Left ventricle myocardium inferior (tissue), 1 donor: ENCODE measurements around the gene TLR6. TPM values are rescaled to one million over a fixed set of nuclear protein-coding genes. Genes with fewer than 3 reads are reported as not detected.

Source experiments
- DNase-seq: peaks from one replicate; pipeline ENCODE4 v3.0.0-alpha.2; 2020
- H3K27ac ChIP-seq: fragments of 200-600 bp; replicated peaks from 2 replicates; pipeline ENCODE4 v1.8.0; 2021
- H3K27me3 ChIP-seq: fragments of 200-600 bp; 2 replicates; pipeline ENCODE4 v1.8.0; 2021; ENCODE audit warnings: low read depth
- H3K36me3 ChIP-seq: fragments of 200-600 bp; 2 replicates; pipeline ENCODE4 v1.8.0; 2021
- H3K4me1 ChIP-seq: fragments of 200-600 bp; 2 replicates; pipeline ENCODE4 v1.8.0; 2021
- H3K4me3 ChIP-seq: fragments of 200-600 bp; 2 replicates; pipeline ENCODE4 v1.8.0; 2021; ENCODE audit warnings: mild to moderate bottlenecking, moderate library complexity
- H3K9me3 ChIP-seq: fragments of 200-600 bp; replicated peaks from 2 replicates; pipeline ENCODE4 v1.8.0; 2021
- CTCF ChIP-seq: fragments of 200-600 bp; IDR thresholded peaks from 2 replicates; pipeline ENCODE4 v1.8.0; 2021; ENCODE audit warnings: antibody characterized with exemption, mild to moderate bottlenecking, borderline replicate concordance
- intact Hi-C: fragments of 100-400 bp; cut with micrococcal nuclease; formaldehyde crosslinking; loops from one replicate; pipeline ENCODE4 v1.11.0; 2022
- total RNA-seq: library from RNA; stranded (reverse); fragmentation: NEBNext Ultra II Directional; extraction: Animal tissue kit (Norgen Biotek cat#: 25700); gene quantifications from one replicate; pipeline ENCODE4 v1.2.1, GENCODE V29; 2021
- donor health status: DM: no; HTN: yes; CAD: no; lungs with severe emphysema.

Gene TLR6
- total RNA-seq, 1 donor from 2014 or later = 0.71 TPM

DNA sequence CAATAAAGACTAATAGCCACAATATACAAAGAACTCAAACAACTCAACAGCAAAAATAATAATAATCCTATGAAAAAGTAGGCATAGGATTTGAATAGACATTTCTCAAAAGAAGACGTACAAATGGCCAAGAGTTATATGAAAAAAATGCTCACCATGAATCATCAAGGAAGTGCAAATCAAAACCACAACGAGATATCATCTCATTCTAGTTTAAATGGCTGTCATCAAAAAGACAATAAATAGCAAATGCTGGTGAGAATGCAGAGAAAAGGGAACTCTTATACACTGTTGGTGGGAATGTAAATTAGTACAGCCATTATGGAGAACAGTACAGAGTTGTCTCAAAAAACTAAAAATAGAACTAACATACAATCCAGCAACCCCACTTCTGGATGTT lies 18.8 kb downstream of the TLR6 start:
- no peaks in the 10 kb centered on the region for H3K4me1 ChIP-seq
- TF ChIP-seq CTCF = no peak
- no peak overlapping the region for H3K4me3 ChIP-seq
- no peak for DNase-seq
- no peaks in the 10 kb centered on the region for H3K36me3 ChIP-seq
- no peak overlapping the region for H3K27ac ChIP-seq
- intact Hi-C loops = no loop called here
- no peaks in the 10 kb centered on the region for H3K27me3 ChIP-seq
- peaks cover 38% of the 10 kb centered on the region for H3K9me3 ChIP-seq

GRCh38 chr4:38837334-38837733 lies 19.3 kb downstream of the TLR6 start:
- Histone ChIP-seq H3K27me3 (no peaks in the 10 kb centered on the region), H3K4me3 (no peak overlapping the region), H3K9me3 (peaks cover 38% of the 10 kb centered on the region), H3K36me3 (no peaks in the 10 kb centered on the region), H3K27ac (no peak overlapping the region), H3K4me1 (no peaks in the 10 kb centered on the region)
- no peak for TF ChIP-seq CTCF
- DNase-seq = no peak
- intact Hi-C loops = no loop called here

DNA sequence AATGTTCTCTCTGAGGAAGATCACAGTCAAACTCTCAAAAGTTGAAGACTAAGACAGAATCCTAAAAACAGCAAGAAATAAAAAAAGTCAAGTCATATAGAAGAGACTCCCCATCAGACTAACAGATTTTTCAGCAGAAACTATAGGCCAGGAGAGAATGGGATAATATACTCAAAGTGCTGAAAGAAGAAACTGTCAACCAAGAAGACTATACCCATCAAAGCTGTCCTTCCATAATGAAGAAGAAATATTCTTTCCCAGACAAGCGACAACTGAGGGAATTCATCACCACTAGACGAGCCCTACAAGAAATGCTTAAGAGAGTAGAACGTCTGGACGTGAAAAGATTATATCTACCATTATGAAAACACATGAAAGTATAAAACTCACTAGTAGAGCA lies 22.0 kb downstream of the TLR6 start:
- H3K9me3 ChIP-seq = peaks cover 38% of the 10 kb centered on the region
- intact Hi-C loops = no loop called here
- no peak overlapping the region for H3K4me3 ChIP-seq
- no peaks in the 10 kb centered on the region for H3K36me3 ChIP-seq
- H3K27me3 ChIP-seq = no peaks in the 10 kb centered on the region
- H3K27ac ChIP-seq = no peak overlapping the region
- H3K4me1 ChIP-seq = no peaks in the 10 kb centered on the region
- no peak for DNase-seq
- TF ChIP-seq CTCF = no peak

- TF ChIP-seq CTCF = no peak
- no peak for DNase-seq
- H3K4me3 ChIP-seq = no peak overlapping the region
- H3K27me3 ChIP-seq = no peaks in the 10 kb centered on the region
- intact Hi-C loops = no loop called here
- H3K4me1 ChIP-seq = no peaks in the 10 kb centered on the region
- H3K36me3 ChIP-seq = no peaks in the 10 kb centered on the region
- H3K27ac ChIP-seq = no peak overlapping the region
- peaks cover 38% of the 10 kb centered on the region for H3K9me3 ChIP-seq
Measured at GRCh38 chr4:38832624-38833528, 23.7 kb downstream of the TLR6 start.

DNA sequence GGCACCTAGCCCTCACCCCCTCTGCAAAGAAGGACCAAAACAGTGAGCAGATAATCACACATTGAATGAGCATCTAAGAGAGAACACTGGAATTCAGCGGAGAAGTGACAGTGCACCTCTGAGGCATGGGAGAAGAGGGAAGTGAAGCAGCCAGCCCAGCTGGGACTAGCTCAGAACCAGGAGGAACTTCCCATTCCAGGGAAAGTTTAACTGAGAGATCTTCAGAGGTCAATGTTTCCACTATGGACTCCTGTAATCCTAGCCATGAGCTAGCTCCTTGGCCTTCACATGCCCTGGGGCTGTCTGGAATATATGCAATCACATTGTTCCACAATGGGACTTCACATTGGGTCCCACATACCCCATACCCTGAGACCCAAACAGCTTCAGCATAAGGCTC lies 24.4 kb downstream of the TLR6 start:
- H3K27me3 ChIP-seq = no peaks in the 10 kb centered on the region
- H3K4me1 ChIP-seq = no peaks in the 10 kb centered on the region
- H3K36me3 ChIP-seq = no peaks in the 10 kb centered on the region
- H3K27ac ChIP-seq = no peak overlapping the region
- intact Hi-C loops = no loop called here
- no peak for TF ChIP-seq CTCF
- DNase-seq = no peak
- no peak overlapping the region for H3K4me3 ChIP-seq
- H3K9me3 ChIP-seq = peaks cover 33% of the 10 kb centered on the region
